ENCODE data around the gene TIGD3. TPM values are rescaled to one million over a fixed set of nuclear protein-coding genes. Genes with fewer than 3 reads are reported as not detected.

The TIGD3 gene
- total and polyA plus RNA-seq, 2 of the 13 experiments (the other 11 are each of a cell fraction or from before 2014, with no cell fraction given) = 0.49 to 4.9 TPM

DNA sequence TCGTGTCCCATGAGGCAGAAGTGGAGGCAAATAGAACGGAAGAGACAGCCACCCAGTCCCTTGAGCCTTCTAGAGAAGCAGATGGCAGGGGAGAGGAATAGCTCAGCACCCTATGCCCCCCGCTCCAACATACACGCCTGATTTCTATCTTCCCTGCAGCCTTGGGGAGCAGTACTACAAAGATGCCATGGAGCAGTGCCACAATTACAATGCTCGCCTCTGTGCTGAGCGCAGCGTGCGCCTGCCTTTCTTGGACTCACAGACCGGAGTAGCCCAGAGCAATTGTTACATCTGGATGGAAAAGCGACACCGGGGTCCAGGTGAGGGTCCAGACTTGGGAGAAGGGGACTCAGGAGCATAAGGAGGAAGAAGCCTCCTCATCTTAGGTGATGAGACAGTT is 14.3 kb upstream of the TIGD3 start:
- no peaks in the 10 kb centered on the region for H3K9me3 ChIP-seq (ENCODE audit: low read length)
- H3K4me1 ChIP-seq (ENCODE audit: insufficient read depth, low read length) = peaks cover 7% of the 10 kb centered on the region
- DNase-seq (ENCODE audit: low spot score) (no peak), FAIRE-seq (no peak), ATAC-seq (no peak)
- no peak overlapping the region for H3K27ac ChIP-seq (ENCODE audit: extremely low read length, insufficient read depth, low read length)
- H4K20me1 ChIP-seq (ENCODE audit: insufficient read depth, low read length) = no peaks in the 10 kb centered on the region
- peaks cover 31 to 55% of the 10 kb centered on the region in 2 experiments for H3K36me3 ChIP-seq (replicated peaks in 1 of 2; ENCODE audit: control insufficient read depth in 1 of 2, insufficient read depth in 2 of 2, low read length in 2 of 2)
- no TSS peak for BruUV-seq (replicated peaks)
- no peak overlapping the region for H3K4me3 ChIP-seq (replicated peaks in 1 of 3; ENCODE audit: insufficient read depth in 1 of 3, low read depth in 2 of 3, low read length in 3 of 3)
- ChIA-PET CTCF (ENCODE audit: low intra/inter-chr PET ratio, low total read pairs) (no interaction called here), POLR2A (no interaction called here)
- no peak overlapping the region for H3K4me2 ChIP-seq (ENCODE audit: low read depth, low read length)
- TF ChIP-seq ZNF383 (CRISPR knock-in tag; IDR thresholded peaks at IDR 0.05; ENCODE audit: borderline replicate concordance) (no peak), CBFB (CRISPR knock-in tag; IDR thresholded peaks at IDR 0.05) (no peak), BRCA1 (CRISPR knock-in tag; IDR thresholded peaks at IDR 0.05) (no peak), ZBTB8A (CRISPR knock-in tag; IDR thresholded peaks at IDR 0.05; ENCODE audit: borderline replicate concordance, low read depth) (no peak), SETDB1 (CRISPR knock-in tag; IDR thresholded peaks at IDR 0.05; ENCODE audit: borderline replicate concordance) (no peak), JUN (CRISPR knock-in tag; IDR thresholded peaks at IDR 0.05) (no peak), AGO2 (optimal IDR thresholded peaks at IDR 0.05; ENCODE audit: low read depth, low read length) (no peak), ARNT (IDR thresholded peaks at IDR 0.05) (no peak)
- TF ChIP-seq, protein P1, sequence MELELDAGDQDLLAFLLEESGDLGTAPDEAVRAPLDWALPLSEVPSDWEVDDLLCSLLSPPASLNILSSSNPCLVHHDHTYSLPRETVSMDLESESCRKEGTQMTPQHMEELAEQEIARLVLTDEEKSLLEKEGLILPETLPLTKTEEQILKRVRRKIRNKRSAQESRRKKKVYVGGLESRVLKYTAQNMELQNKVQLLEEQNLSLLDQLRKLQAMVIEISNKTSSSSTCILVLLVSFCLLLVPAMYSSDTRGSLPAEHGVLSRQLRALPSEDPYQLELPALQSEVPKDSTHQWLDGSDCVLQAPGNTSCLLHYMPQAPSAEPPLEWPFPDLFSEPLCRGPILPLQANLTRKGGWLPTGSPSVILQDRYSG (CRISPR knock-in tag; IDR thresholded peaks at IDR 0.05) = no peak
- TF ChIP-seq, protein P2, sequence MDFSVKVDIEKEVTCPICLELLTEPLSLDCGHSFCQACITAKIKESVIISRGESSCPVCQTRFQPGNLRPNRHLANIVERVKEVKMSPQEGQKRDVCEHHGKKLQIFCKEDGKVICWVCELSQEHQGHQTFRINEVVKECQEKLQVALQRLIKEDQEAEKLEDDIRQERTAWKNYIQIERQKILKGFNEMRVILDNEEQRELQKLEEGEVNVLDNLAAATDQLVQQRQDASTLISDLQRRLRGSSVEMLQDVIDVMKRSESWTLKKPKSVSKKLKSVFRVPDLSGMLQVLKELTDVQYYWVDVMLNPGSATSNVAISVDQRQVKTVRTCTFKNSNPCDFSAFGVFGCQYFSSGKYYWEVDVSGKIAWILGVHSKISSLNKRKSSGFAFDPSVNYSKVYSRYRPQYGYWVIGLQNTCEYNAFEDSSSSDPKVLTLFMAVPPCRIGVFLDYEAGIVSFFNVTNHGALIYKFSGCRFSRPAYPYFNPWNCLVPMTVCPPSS (IDR thresholded peaks at IDR 0.05) = no peak
- H2AFZ ChIP-seq (ENCODE audit: low read length) = no peak overlapping the region
- in situ Hi-C loops (cut with HindIII; ENCODE audit: extremely low pct_ligation_motif_present, low pct_unique_long_range_greater_than_20kb) = no loop called here
- intact Hi-C loops (cut with micrococcal nuclease; ENCODE audit: unreplicated experiment) = no loop called here
- WGBS (ENCODE audit: low lambda C conversion rate) = over 99% methylated on average over 11 of the region's 11 CpGs
- no peak overlapping the region for H3K9ac ChIP-seq (ENCODE audit: insufficient read depth, low read depth, low read length)
- no peaks in the 10 kb centered on the region for H3K27me3 ChIP-seq (ENCODE audit: control insufficient read depth in 1 of 2, insufficient read depth in 2 of 2, low read length in 2 of 2)
- peaks cover 31% of the 10 kb centered on the region for H3K79me2 ChIP-seq (ENCODE audit: insufficient read depth, low read length)
